ENCODE data around the gene ATP13A3.
A peak's percentile ranks its signal among the peaks of the same experiment; 100 is the strongest.

Gene ATP13A3

DNA sequence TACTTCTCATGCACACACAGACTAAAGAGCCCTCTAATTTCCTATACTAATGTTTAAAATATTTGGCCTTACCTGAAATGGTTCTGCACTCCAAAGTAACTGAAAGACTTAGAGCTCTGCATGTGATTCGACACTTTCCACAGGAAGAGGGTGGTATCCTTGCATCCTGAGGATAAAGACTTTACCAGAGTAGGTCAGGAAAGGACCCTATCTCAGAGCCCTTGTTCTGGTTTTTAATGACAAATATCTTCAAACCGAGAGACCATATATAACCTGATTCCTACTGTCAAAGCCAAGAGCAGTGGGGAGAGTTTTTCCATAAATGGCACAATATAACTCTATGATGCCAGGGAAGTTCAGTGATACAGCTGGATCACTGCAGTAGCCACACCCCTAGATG, 87.6 kb downstream of the ATP13A3 start, which contains the start of gene GP5:
GP5 (minus strand) TSS at position 101 of the 400 bp plus-strand sequence. CDS start 984 bp downstream, outside the sequence.
- Histone ChIP-seq H3K4me3 (replicated peaks; ENCODE audit: low read depth, low read length) (no peak within 1 kb of the TSS), H3K36me3 (ENCODE audit: control insufficient read depth, insufficient read depth, low read length) (no peaks in the 10 kb centered on the region), H3K27me3 (replicated peaks; ENCODE audit: control insufficient read depth, insufficient read depth, low read length) (no peaks in the 10 kb centered on the region; the same call in 1 of the 2 replicates)
- no peak for DNase-seq (ENCODE audit: extremely low read depth, insufficient read length)
- TF ChIP-seq CTCF (IDR thresholded peaks at IDR 0.05; ENCODE audit: insufficient read depth, low read length, poor library complexity, severe bottlenecking): no peak

DNA sequence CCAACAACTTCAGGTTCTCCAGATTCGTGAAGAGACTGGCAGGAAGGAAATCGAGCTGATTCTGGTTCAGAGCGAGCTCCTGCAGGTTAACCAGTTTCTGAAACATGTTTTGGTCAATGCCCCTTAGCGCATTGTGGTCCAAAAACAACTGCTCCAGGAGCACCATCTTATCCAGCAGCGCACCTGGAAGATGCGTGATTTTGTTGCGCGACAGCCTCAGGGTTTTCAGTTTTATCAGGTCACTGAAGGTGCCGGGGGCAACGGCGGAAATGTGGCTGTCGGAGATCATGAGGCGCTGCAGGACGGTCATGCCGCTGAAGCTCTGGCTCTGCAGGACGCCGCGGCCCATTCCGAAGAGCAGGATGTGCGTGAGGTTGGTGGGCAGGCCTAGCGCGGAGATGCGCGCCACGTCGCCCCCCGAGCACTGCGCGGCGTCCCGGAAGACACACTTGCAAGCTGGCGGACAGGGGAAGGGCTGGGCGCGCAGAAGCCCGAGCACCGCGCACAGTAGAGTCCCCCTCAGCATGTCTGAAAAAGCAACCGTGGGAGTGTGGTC, 89.0 kb downstream of the ATP13A3 start:
- DNase-seq (ENCODE audit: extremely low read depth, insufficient read length): peak; percentile 43
- no peak overlapping the region for H3K4me3 ChIP-seq (replicated peaks; ENCODE audit: low read depth, low read length)
- TF ChIP-seq CTCF (IDR thresholded peaks at IDR 0.05; ENCODE audit: insufficient read depth, low read length, poor library complexity, severe bottlenecking): no peak
- H3K27me3 ChIP-seq (replicated peaks; ENCODE audit: control insufficient read depth, insufficient read depth, low read length): no peaks in the 10 kb centered on the region; the same call in 1 of the 2 replicates
- no peaks in the 10 kb centered on the region for H3K36me3 ChIP-seq (ENCODE audit: control insufficient read depth, insufficient read depth, low read length)

- Histone ChIP-seq H3K27me3 (replicated peaks; ENCODE audit: control insufficient read depth, insufficient read depth, low read length) (no peaks in the 10 kb centered on the region; the same call in 1 of the 2 replicates), H3K4me3 (replicated peaks; ENCODE audit: low read depth, low read length) (no peak overlapping the region), H3K36me3 (ENCODE audit: control insufficient read depth, insufficient read depth, low read length) (no peaks in the 10 kb centered on the region)
- TF ChIP-seq CTCF (IDR thresholded peaks at IDR 0.05; ENCODE audit: insufficient read depth, low read length, poor library complexity, severe bottlenecking): no peak
- DNase-seq (ENCODE audit: extremely low read depth, insufficient read length): peak; percentile 50
Observed at GRCh38 chr3:194396859-194397756, 89.7 kb downstream of the ATP13A3 start.

- Histone ChIP-seq H3K27me3 (replicated peaks; ENCODE audit: control insufficient read depth, insufficient read depth, low read length) (no peaks in the 10 kb centered on the region; the same call in 1 of the 2 replicates), H3K36me3 (ENCODE audit: control insufficient read depth, insufficient read depth, low read length) (no peaks in the 10 kb centered on the region), H3K4me3 (replicated peaks; ENCODE audit: low read depth, low read length) (no peak overlapping the region)
- DNase-seq (ENCODE audit: extremely low read depth, insufficient read length): no peak
- no peak for TF ChIP-seq CTCF (IDR thresholded peaks at IDR 0.05; ENCODE audit: insufficient read depth, low read length, poor library complexity, severe bottlenecking)
Observed at GRCh38 chr3:194396539-194396858, 90.3 kb downstream of the ATP13A3 start.

GRCh38 chr3:194395778-194396538, 90.8 kb downstream of the ATP13A3 start:
- Histone ChIP-seq H3K27me3 (replicated peaks; ENCODE audit: control insufficient read depth, insufficient read depth, low read length) (no peaks in the 10 kb centered on the region; the same call in 1 of the 2 replicates), H3K36me3 (ENCODE audit: control insufficient read depth, insufficient read depth, low read length) (no peaks in the 10 kb centered on the region), H3K4me3 (replicated peaks; ENCODE audit: low read depth, low read length) (no peak overlapping the region)
- no peak for DNase-seq (ENCODE audit: extremely low read depth, insufficient read length)
- TF ChIP-seq CTCF (IDR thresholded peaks at IDR 0.05; ENCODE audit: insufficient read depth, low read length, poor library complexity, severe bottlenecking): no peak

Data from GM06990 (cell line).